OCI-LY7 (cell line): ENCODE data around the gene ZPR1.

Experiments used
- CTCF ChIP-seq: fragments of 200-600 bp; sonication (generic); conservative IDR thresholded peaks from 2 replicates; pipeline ENCODE4 v1.5.1; 2014; ENCODE audit warnings: mild to moderate bottlenecking, antibody characterized with exemption, low read length, moderate library complexity, mixed read lengths
- EZH2phosphoT487 ChIP-seq: fragments of 200-600 bp; sonication (generic); IDR thresholded peaks from 2 replicates; pipeline ENCODE4 v1.6.1; 2018; ENCODE audit warnings: low read depth, borderline replicate concordance, mild to moderate bottlenecking, mixed run types, antibody characterized with exemption, low read length, moderate library complexity, mixed read lengths

GRCh38 chr11:116835791-116836631 is 48.2 kb upstream of the ZPR1 start:
- peak; percentile 75 for TF ChIP-seq CTCF
- TF ChIP-seq EZH2phosphoT487 = no peak
